ENCODE results near the gene FGGY.

DNA sequence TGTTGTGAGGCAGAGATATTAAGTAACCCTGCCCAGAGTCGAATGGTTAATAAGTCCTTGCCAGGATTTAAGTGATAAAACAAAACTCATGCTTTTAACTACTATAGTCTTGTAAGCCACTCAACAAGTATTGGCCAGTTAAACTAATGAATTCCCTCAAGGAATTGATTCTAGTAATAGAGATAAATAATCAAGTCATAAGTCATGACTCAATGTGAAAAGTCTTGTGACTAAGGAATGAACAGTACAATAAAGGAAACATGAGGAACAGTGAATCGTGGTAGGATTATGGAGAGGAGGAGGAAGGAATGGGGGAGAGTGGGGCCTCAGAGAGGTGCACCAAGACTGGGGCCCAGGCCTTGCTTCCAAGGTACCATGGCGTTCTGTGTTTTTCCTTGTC lies 104.7 kb downstream of the FGGY start:
- TF ChIP-seq, protein P1, sequence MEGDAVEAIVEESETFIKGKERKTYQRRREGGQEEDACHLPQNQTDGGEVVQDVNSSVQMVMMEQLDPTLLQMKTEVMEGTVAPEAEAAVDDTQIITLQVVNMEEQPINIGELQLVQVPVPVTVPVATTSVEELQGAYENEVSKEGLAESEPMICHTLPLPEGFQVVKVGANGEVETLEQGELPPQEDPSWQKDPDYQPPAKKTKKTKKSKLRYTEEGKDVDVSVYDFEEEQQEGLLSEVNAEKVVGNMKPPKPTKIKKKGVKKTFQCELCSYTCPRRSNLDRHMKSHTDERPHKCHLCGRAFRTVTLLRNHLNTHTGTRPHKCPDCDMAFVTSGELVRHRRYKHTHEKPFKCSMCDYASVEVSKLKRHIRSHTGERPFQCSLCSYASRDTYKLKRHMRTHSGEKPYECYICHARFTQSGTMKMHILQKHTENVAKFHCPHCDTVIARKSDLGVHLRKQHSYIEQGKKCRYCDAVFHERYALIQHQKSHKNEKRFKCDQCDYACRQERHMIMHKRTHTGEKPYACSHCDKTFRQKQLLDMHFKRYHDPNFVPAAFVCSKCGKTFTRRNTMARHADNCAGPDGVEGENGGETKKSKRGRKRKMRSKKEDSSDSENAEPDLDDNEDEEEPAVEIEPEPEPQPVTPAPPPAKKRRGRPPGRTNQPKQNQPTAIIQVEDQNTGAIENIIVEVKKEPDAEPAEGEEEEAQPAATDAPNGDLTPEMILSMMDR (conservative IDR thresholded peaks at IDR 0.05 in 1 of 2, IDR thresholded peaks at IDR 0.05 in 1 of 2; ENCODE audit: extremely low read depth in 1 of 2, insufficient read depth in 1 of 2, low read depth in 1 of 2, low read length in 2 of 2) = no peak
- no peak for TF ChIP-seq EZH2 (IDR thresholded peaks at IDR 0.05; ENCODE audit: borderline replicate concordance, low read length)
